Spinal cord (tissue), 10 donors: ENCODE results near the gene ARL4D. TPM values are rescaled to one million over a fixed set of nuclear protein-coding genes. Genes with fewer than 3 reads are reported as not detected.
"Not testable (repeated sequence)": the region's sequence is repeated elsewhere in the genome, so short reads cannot be mapped to it uniquely, and the experiment has no call there.

Experiments
- DNase-seq, 6 donors: peaks; one replicate each; pipeline versions ENCODE4 v3.0.0 to v3.0.0-alpha.2; 2013 to 2015; ENCODE audit warnings: low spot score in 6 of 6, low read depth in 4 of 6
- H3K27ac ChIP-seq: one replicate; pipeline ENCODE4 v1.5.1; 2013; ENCODE audit warnings: low read depth, low read length, control low read depth
- H3K27me3 ChIP-seq: one replicate; pipeline ENCODE4 v1.6.1; 2013; ENCODE audit warnings: low read length; ENCODE audit not compliant: control insufficient read depth, insufficient read depth
- H3K36me3 ChIP-seq: one replicate; pipeline ENCODE4 v1.6.1; 2013; ENCODE audit warnings: low read length; ENCODE audit not compliant: control insufficient read depth, insufficient read depth
- H3K4me1 ChIP-seq: one replicate; pipeline ENCODE4 v1.6.1; 2013; ENCODE audit warnings: low read length; ENCODE audit not compliant: control insufficient read depth, insufficient read depth
- H3K4me3 ChIP-seq: one replicate; pipeline ENCODE4 v1.5.1; 2013; ENCODE audit warnings: low read depth, low read length, control low read depth
- H3K9me3 ChIP-seq: one replicate; pipeline ENCODE4 v1.6.1; 2013; ENCODE audit warnings: low read length; ENCODE audit not compliant: control insufficient read depth, insufficient read depth
- WGBS: methylation state at CpG from one replicate; pipeline ENCODE4 v1.1.5; 2013; ENCODE audit warnings: missing lambda C conversion rate; ENCODE audit not compliant: insufficient coverage; 5-methylcytosine and 5-hydroxymethylcytosine counted together
- polyA plus RNA-seq, 2 donors: library from polyadenylated mRNA; unstranded; fragments of 120-200 nt; gene quantifications; one replicate each; pipeline ENCODE4 v1.2.1, GENCODE V29; 2013; ENCODE audit not compliant: insufficient read length in 2 of 2
- total RNA-seq, 2 donors: library from RNA; depleted of rRNA in 1 of 2; stranded (reverse); fragments of 120-200 nt in 1 of 2; fragments of >200 nt in 1 of 2; gene quantifications; one replicate each; pipeline versions ENCODE4 v1.2.3 to v1.2.4, GENCODE V29; 2013 to 2014
- donor health status: healthy.

The ARL4D gene
- total and polyA plus RNA-seq, 4 donors = 13.3 to 29.3 (median 16.7) TPM

DNA sequence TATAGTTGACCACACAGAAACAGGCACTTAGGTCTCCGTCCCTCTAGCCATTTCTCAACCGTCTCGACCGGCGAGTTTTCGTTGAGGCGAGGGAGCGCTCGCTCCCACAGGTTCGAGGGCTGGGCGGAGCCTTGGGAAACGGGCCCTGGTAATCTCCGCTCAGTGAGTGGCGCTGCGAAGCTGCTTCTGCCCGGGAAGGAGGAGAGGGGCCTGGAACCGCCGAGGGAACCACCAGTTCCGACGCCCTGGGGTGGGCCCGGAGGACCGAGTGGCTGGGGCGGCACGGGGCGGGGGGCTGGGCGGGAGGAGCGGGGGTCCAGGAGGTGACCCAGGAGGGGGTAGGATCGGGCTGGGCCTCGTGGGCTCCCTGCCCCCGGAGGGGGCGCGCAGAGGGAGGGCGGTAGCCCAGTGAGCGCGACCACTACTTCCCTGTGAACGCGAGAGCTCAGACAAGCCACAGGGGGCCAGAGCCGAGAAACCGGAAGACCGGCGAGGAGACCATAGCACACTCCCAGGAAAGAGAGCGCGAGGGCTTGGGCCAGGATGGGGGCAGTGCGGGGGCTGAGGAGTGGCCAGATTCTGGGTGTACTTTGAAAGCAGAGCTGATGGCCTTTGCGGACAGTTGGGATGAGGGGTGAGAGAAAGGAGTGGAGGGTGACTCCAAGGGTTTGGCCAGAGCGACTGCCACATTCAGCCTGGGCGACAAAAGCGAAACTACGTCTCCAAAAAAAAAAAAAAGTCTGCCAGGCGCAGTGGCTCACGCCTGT lies 29.9 kb upstream of the ARL4D start:
- H3K27me3 ChIP-seq = no peaks in the 10 kb centered on the region
- peak overlapping the region; percentile 52 for H3K4me3 ChIP-seq
- H3K4me1 ChIP-seq = peaks cover 25% of the 10 kb centered on the region
- 4% methylated on average over 46 of the region's 51 CpGs for WGBS
- H3K9me3 ChIP-seq = no peaks in the 10 kb centered on the region
- H3K27ac ChIP-seq = peak overlapping the region; percentile 99
- peak; percentile 29 to 88 (median 52) for DNase-seq
- no peaks in the 10 kb centered on the region for H3K36me3 ChIP-seq

DNA sequence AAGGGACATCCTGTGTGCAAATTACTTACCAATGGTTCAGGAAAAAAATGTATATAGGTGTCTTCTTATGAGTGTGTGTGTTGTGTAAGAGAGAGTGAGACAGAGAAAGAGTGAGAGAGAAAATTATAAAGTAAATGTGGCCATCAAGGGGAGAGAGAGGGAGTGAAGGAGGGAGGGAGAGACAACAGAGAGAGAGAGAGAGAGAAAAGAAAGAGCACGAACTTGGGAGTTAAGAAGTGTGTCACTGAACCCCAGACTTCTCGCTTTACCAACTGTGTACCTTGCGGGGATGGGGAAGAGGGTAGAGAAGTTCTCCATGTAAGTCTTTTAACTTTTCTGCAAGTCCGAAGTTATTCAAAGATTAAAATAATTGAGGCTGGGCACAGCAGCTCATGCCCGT lies 28.8 kb upstream of the ARL4D start:
- Histone ChIP-seq H3K9me3 (no peaks in the 10 kb centered on the region), H3K4me3 (no peak overlapping the region), H3K27ac (no peak overlapping the region), H3K36me3 (no peaks in the 10 kb centered on the region), H3K27me3 (no peaks in the 10 kb centered on the region), H3K4me1 (peaks cover 25% of the 10 kb centered on the region)
- WGBS = 95% methylated on average over 4 of the region's 5 CpGs
- DNase-seq = no peak

DNA sequence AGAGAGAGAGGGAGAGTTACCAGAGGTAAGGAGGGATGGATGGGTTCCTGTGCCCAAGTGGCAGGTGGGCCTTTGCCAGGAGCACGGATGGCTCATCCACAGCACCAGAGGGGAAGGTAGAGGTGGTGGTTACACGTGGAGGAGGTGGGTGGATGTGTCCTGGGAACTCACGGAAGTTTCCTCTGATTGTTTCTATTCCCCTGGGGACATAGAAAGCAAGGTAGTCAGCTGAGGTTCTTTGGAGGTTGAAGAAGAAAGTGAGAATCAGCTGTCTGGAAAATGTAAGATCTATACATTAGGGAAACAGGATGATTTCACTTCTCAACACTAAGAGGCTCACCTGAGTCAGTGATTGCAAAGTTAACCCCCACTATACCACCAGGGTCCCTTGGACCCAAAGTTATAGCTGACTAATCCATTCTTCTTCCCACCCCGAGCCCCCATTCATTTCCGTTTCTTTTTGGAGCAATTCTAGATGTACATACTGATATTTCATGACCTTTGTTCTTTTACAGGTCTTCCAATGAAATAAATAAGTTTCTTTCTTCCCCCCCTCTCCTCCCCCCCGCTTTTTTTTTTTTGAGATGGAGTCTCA lies 27.5 kb upstream of the ARL4D start:
- no peak for DNase-seq
- Histone ChIP-seq H3K27ac (no peak overlapping the region), H3K9me3 (no peaks in the 10 kb centered on the region), H3K4me1 (peaks cover 25% of the 10 kb centered on the region), H3K27me3 (no peaks in the 10 kb centered on the region), H3K36me3 (no peaks in the 10 kb centered on the region), H3K4me3 (no peak overlapping the region)
- WGBS = 60% methylated on average over 3 of the region's 6 CpGs

DNA sequence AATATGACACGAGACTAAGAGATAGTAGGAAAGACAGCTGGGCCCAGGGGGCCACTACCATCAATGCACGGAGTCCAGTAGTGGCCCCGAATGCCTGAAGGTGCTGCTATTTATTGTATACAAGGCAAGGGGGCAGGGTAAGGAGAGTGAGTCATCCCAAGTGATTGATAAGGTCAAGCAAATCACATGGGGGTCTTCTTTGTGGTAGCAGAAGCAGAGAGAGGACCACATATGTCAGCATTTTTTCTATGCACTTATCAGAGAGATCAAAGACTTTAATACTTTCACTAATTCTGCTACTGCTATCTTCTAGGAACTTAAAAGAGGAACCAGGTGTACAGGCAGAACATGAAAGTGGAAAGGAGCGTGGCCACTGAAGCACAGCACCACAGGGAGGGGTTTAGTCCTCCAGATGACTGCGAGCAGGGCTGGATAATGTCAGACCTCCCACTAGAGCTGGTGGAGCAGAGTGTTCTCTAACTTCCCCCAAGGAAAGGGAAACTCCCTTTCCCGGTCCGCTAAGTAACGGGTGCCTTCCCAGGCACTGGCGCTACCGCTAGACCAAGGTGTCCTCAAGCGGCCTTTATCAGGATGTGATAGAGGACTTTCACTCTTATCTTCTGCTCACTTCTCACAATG lies 26.4 kb upstream of the ARL4D start:
- H3K27me3 ChIP-seq = no peaks in the 10 kb centered on the region
- peaks cover 17% of the 10 kb centered on the region for H3K4me1 ChIP-seq
- 79% methylated on average over 5 of the region's 11 CpGs for WGBS
- no peaks in the 10 kb centered on the region for H3K9me3 ChIP-seq
- no peak for DNase-seq
- no peaks in the 10 kb centered on the region for H3K36me3 ChIP-seq
- no peak overlapping the region for H3K27ac ChIP-seq
- no peak overlapping the region for H3K4me3 ChIP-seq

DNA sequence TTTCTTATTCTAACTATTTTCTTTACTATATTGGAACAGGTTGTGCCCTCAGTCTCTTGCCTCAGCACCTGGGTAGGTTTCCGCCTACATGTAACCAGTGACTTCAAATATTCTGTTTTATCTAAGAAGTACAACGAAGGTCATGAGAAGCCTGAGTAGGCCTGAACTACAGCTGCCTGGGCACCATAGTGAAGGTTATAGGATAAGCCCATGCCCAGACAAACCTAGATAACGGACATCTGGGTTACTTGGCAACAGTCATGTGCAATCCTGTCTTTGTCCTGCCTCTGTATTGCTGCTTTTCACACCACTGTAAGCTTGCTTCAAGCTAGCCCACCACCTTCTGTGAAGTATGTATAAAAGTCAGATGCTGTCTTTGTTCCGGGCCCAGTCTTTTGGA lies 25.4 kb upstream of the ARL4D start:
- Histone ChIP-seq H3K4me3 (no peak overlapping the region), H3K4me1 (peaks cover 11% of the 10 kb centered on the region), H3K36me3 (no peaks in the 10 kb centered on the region), H3K9me3 (no peaks in the 10 kb centered on the region), H3K27ac (no peak overlapping the region), H3K27me3 (no peaks in the 10 kb centered on the region)
- DNase-seq = no peak
- 79% methylated on average over 2 of the region's 4 CpGs for WGBS

DNA sequence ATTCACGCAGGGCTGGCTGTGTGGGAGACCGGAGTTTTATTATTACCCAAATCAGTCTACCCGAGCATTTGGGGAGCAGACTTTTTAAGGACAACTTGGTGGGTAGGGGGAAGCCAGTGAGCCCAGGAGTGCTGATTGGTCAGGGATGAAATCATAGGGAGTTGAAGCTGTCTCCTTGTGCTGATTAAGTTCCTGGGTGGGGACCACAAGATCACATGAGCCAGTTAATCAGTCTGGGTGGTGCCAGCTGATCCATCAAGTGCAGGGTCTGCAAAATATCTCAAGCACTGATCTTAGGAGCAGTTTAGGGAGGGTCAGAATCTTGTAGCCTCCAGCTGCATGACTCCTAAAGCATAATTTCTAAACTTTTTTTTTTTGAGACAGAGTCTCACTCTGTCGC lies 22.9 kb upstream of the ARL4D start:
- H3K4me1 ChIP-seq, H3K9me3 ChIP-seq, H3K36me3 ChIP-seq, DNase-seq, H3K27ac ChIP-seq, H3K27me3 ChIP-seq, H3K4me3 ChIP-seq: not testable (repeated sequence)
- WGBS = 100% methylated on average over 1 of the region's 4 CpGs

GRCh38 chr17:43377056-43377810 lies 21.6 kb upstream of the ARL4D start:
- DNase-seq = no peak
- H3K27me3 ChIP-seq = no peaks in the 10 kb centered on the region
- no peak overlapping the region for H3K27ac ChIP-seq
- 72% methylated on average over 9 of the region's 12 CpGs for WGBS
- peaks cover 2% of the 10 kb centered on the region for H3K9me3 ChIP-seq
- no peak overlapping the region for H3K4me3 ChIP-seq
- peaks cover 4% of the 10 kb centered on the region for H3K36me3 ChIP-seq
- no peaks in the 10 kb centered on the region for H3K4me1 ChIP-seq

GRCh38 chr17:43378766-43379165 lies 20.0 kb upstream of the ARL4D start:
- WGBS = 86% methylated on average over 19 of the region's 26 CpGs

GRCh38 chr17:43380307-43380706 lies 18.5 kb upstream of the ARL4D start:
- Histone ChIP-seq H3K4me1 (no peaks in the 10 kb centered on the region), H3K9me3 (peaks cover 2% of the 10 kb centered on the region), H3K36me3 (peaks cover 4% of the 10 kb centered on the region), H3K27me3 (no peaks in the 10 kb centered on the region), H3K27ac (no peak overlapping the region), H3K4me3 (no peak overlapping the region)
- DNase-seq = no peak
- WGBS = 95% methylated on average over 4 of the region's 5 CpGs

More at GRCh38 chr17:43378766-43379165, 20.0 kb upstream of the ARL4D start:
- Histone ChIP-seq H3K36me3 (peaks cover 4% of the 10 kb centered on the region), H3K4me3 (no peak overlapping the region), H3K4me1 (no peaks in the 10 kb centered on the region), H3K9me3 (peaks cover 2% of the 10 kb centered on the region), H3K27me3 (no peaks in the 10 kb centered on the region), H3K27ac (no peak overlapping the region)
- DNase-seq = no peak
